Nucleus accumbens (tissue), 56 donors: Measurements from ENCODE around the gene OR5AU1.

Source experiments
- DNase-seq, 56 donors: peaks; one replicate each; lab custom pipeline; 2025; lab: John Stamatoyannopoulos, UW

The OR5AU1 gene

DNA sequence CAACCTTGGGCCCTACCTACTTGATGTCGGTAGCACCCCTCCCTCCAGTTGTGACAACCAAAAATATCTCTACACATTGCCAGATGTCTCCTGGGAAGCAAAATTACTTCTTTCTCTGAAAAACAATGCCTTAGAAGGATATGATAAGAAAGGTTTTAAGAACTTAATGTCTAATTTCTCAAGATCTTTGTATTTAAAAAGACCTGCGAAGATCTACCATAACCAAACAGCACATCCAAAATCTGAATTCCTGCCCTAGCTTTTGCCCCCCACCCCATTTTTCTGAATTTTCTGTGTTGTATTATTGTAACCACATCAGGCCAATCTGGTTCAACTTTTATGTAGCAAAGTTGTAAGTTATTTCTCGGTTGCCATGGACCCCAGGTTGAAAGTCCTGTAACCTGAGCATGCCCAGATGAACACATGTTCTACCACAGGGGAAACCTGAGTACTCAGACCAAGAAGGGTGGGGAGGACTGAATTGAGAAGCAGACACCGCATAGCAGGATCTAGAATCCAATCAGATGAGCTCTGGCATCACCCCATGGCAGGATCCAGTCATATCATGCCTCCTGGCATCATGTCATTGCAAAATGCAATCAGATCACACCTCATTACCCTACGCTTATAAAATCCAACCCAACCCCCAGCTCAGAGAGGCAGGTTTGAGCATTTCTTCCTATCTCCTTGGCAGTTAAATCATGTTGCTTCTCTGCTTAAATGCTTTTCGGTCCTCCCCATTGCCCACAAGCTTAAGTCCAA lies 46.3 kb downstream of the OR5AU1 start:
- no peak for DNase-seq

DNA sequence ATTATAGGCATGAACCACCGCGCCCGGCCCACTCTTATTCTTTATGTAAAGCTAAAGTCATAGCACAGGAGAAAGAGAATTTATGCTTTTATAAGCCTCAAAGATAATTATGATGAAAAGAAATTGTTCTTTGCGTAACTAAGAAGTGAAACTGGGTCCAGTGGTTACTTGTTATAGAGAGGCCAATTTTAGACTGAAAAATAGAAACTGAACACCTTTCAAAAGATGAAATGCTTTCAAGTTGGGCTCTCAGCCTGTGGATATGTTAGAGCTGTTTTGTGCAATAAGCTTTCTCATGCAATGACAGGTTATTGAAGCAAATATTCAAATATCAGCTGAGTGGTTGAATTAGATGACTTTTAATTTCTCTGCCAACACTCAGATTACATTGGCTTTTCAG lies 47.1 kb downstream of the OR5AU1 start:
- DNase-seq = no peak

DNA sequence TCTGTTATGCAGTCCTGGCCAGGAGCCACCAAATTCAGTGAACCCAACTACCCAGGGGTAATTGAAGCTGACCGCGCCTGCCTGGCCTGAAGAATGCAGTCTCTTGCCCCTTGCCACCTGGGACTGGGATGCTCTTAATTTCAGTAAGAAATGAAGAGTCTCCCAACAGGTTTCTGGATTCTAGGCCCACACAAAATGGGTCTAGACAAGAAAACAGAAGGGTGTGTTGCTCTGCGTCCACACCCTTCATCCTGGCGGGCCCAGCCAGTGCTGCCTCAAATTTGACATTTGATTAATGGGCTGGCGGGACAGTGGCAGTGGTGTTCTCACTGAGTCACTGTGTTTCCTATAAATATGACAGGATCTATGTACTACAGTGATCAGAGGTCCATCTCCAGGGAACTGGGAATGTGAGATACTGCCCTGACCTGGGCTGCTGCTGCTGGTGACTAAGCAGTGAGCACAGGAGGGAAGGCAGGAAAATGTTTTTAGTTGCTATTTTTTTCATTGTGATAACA lies 48.5 kb downstream of the OR5AU1 start:
- DNase-seq = no peak

DNA sequence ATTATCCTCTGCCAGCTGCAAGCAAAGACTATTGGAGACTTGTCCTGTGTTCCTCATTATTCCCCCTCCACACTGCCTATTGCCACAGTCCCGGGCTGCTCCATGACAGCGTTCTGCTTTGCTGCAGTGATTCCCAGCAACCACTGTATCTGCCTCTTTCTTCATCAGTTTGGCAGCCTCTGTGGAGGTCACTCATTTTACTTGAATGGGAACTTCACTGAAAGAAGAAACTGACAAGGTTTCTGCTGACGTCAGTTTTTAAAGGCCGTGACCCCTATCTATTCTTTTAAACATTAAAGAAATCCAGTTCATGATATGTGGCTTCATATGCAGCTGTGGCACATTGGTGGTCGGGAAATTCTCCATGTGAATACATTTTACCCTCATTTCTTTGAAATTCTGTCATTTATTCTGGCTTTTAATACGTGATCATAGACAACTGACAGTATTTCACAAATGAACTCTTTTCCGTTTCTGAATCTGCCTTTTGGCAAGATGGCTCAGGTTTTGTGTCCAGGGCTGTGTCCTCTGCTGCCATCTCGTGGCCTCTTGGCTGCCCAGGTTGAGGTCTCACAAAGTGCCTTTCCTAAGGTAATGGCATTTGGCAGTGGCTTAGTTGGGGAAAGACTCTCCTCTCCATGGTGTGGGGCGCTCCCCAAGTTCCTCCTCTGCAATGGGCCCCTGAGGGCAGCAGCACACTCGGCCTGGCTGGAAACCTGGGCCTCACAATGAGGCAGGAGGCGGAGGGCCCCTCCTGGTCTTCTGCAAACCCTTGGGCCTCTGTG lies 49.2 kb downstream of the OR5AU1 start:
- DNase-seq = peak in 51 of 56 donors; percentile 14 to 90 (median 57)

DNA sequence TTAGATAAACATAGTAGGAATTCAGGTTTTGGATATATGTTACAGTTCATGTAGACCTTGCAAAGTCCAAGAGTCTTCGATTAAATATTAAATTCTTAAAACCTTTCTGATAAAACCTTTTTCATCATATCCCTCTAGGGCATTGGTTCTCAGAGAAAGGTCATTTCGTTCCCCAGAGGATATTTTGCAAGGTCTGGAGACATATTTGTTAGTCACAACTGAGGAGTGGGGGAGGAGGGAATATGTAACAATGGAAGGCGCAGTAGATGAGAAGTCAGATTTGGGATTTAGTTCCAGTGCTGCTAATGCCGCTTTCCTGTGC lies 49.7 kb downstream of the OR5AU1 start:
- DNase-seq = no peak

DNA sequence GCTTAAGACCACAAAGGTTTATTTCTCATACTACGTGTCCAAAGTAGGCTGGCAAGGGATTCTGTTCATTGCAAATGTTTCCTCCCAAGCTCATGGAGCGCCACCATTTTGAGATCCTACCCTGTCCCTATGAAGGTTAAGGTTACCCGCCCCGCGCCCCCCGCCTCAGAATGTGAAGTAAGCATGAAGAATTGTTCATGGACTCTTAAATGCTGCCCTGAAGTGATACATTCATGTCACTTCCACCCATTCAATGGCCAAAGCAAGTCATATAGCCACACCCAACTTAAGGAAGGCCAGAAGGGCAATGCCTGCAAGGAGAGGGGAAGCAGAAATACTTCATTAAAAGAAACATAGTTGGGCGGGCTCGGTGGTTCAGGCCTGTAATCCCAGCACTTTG lies 50.8 kb downstream of the OR5AU1 start:
- DNase-seq = no peak
